Measurements from ENCODE around the gene PPP1R18.

The PPP1R18 gene

DNA sequence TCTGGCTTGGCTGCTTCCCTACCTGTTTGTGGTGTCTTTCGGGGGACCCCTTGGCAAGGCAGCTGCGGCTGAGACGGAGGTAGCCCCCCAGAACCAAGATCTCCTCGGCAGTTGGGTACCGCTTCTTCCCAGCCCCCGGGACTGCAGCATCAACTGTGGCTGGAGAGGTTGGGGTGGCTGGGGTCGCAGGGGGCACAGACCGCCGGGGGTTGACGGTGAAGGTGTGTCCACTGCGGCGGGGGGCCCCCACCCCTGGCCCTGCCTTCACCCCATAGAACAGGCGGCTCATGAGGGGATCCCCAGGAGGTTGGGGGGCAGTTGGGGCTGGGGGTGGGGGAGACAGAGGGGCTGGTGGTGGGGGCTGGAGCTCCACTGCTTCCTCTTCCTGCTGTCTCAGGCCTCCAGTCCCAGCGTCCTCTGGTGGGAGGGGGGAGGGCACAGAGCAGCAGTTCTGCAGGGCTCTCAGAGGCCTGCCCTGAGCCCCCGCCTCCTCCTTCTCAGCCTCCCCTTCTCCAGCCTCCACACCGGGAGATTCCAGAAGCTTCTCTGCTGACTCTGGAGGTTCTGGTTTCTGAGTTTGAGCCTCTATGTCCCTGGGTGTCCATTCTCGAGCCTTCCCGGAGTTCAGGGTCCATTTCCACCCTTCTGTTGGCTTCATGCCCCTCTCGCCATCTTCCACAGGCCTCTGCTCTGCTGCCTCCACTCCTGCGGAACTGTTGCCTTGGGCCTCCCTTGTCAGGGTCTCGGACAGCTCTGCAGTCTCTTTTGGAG, 1.9 kb downstream of the PPP1R18 start:
- peak; percentile 41 for DNase-seq (ENCODE audit: low read depth)
- Histone ChIP-seq H3K36me3 (ENCODE audit: control insufficient read depth, insufficient read depth, low read length, severe bottlenecking) (peaks cover 14% of the 10 kb centered on the region), H3K9me3 (ENCODE audit: control insufficient read depth, low read length) (no peaks in the 10 kb centered on the region), H3K4me3 (ENCODE audit: low read length) (peak overlapping the region; percentile 97), H3K27me3 (replicated peaks; ENCODE audit: control insufficient read depth, insufficient read depth, low read length) (no peaks in the 10 kb centered on the region), H3K9ac (ENCODE audit: low read length) (peak overlapping the region; percentile 94), H3K4me1 (ENCODE audit: control insufficient read depth, insufficient read depth, low read length) (peaks cover 57% of the 10 kb centered on the region)

DNA sequence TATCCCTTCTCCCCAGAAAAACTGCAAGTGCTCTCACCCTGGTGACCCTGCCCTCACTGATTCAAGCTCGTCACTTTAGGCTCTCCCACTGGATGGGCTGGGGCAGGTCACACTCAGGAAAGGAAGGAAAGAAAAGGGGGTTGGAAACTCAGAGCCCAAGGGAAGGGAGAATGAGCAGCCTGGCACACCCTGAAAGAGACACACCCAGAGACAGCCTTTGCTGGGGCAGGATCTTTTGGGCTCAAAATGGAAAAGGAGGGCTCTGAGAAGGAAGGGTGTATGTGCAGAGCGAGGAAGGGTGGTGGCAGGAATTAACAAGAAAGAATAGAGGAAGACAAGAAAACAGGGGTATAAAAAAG, 2.5 kb downstream of the PPP1R18 start:
- Histone ChIP-seq H3K4me1 (ENCODE audit: control insufficient read depth, insufficient read depth, low read length) (peaks cover 59% of the 10 kb centered on the region), H3K27me3 (replicated peaks; ENCODE audit: control insufficient read depth, insufficient read depth, low read length) (no peaks in the 10 kb centered on the region), H3K9me3 (ENCODE audit: control insufficient read depth, low read length) (no peaks in the 10 kb centered on the region), H3K9ac (ENCODE audit: low read length) (peak overlapping the region; percentile 94), H3K4me3 (ENCODE audit: low read length) (peak overlapping the region; percentile 97), H3K36me3 (ENCODE audit: control insufficient read depth, insufficient read depth, low read length, severe bottlenecking) (peaks cover 16% of the 10 kb centered on the region)
- peak; percentile 22 for DNase-seq (ENCODE audit: low read depth)

DNA sequence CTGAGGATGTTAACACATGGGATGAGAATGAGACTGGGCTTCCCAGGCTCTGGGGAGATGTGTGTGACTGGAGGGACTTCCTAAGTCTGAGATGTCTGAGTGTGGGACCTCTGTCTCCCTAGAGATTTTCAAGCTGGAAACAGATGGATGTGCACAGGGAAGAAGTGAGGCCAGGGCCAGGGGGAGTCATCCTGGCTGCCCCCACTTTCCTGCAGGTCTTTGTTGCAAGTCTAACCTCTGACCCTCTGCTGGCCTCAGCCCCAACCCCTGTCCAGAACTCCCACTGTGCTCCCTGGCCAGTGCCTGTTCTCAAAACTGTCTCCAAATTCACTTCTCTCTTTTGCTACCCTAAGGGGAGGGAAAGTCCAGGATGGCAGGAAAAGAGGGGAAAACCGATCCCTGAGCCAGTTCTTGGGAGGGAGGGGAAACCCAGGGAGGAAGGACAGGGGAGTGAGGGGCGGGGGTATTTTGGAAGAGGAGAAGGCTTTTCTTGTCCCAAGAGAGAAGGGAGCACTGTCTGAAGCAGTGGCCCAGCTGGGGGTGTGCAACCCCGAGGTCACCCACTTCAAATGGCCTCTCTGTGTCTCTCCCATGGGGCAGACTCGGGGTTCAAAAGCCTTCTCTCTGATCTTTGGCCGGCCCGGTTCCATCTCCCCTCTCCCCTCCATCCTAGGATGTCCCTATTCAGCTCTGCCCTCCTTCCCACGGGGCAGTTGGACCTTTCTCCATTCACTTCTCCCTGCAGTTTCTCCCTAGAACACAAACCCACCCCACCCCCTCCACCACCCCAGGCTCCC, 3.1 kb downstream of the PPP1R18 start:
- H3K4me3 ChIP-seq (ENCODE audit: low read length), result peak overlapping the region; percentile 97
- H3K4me1 ChIP-seq (ENCODE audit: control insufficient read depth, insufficient read depth, low read length), result peaks cover 61% of the 10 kb centered on the region
- peaks cover 21% of the 10 kb centered on the region for H3K36me3 ChIP-seq (ENCODE audit: control insufficient read depth, insufficient read depth, low read length, severe bottlenecking)
- H3K27me3 ChIP-seq (replicated peaks; ENCODE audit: control insufficient read depth, insufficient read depth, low read length), result no peaks in the 10 kb centered on the region
- H3K9ac ChIP-seq (ENCODE audit: low read length), result peak overlapping the region; percentile 94
- peak; percentile 18 for DNase-seq (ENCODE audit: low read depth)
- no peaks in the 10 kb centered on the region for H3K9me3 ChIP-seq (ENCODE audit: control insufficient read depth, low read length)

DNA sequence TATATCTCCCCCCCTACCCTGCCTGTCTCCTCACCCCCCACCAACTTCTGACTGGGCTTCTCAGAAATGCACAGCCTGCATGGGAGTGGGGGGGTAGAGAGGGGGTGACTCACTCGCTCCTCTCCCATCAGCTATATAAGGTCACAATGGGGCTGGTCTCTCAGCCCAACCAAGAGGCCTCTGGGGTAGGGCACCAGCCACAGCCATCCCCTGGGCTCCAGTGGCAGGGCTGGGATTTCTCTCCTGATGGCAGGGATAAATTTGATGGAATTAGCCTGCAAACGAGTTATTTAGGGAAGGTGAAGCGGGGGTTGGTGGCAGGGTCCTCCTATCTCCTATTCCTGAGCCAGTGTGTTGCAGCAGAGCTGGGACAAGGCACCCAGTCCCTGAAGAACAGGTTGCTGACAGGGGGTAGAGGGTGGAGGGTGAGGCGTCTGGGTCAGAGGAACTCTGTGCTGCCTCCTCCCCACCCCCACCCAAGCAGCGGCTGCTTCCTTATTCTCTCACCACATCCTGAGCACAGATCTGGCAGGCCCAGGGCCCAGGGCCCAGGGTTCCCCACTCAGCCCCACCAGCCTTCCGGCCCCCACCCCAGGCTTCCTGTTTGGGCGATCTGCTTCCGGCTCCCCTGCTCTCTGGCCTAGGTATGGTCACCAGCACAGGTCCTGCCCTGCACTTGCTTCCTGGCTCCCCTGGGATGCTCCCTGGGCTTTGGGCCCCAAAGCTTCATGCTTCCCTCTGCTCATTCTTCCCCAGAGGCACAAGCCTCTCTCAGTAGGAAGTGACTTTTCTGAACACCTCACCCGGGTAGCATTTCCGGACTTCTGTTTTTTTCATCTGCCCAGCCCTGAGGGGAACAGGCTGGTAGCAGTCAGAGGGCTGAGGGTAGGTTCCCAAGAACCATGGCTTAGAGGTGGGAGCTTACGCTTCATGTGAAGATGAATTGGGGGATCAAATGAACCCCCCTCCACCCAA, 4.0 kb downstream of the PPP1R18 start:
- peak; percentile 89 for DNase-seq (ENCODE audit: low read depth)
- peaks cover 29% of the 10 kb centered on the region for H3K36me3 ChIP-seq (ENCODE audit: control insufficient read depth, insufficient read depth, low read length, severe bottlenecking)
- peak overlapping the region; percentile 94 for H3K9ac ChIP-seq (ENCODE audit: low read length)
- no peaks in the 10 kb centered on the region for H3K27me3 ChIP-seq (replicated peaks; ENCODE audit: control insufficient read depth, insufficient read depth, low read length)
- peaks cover 56% of the 10 kb centered on the region for H3K4me1 ChIP-seq (ENCODE audit: control insufficient read depth, insufficient read depth, low read length)
- peak overlapping the region; percentile 97 for H3K4me3 ChIP-seq (ENCODE audit: low read length)
- H3K9me3 ChIP-seq (ENCODE audit: control insufficient read depth, low read length), result no peaks in the 10 kb centered on the region

DNA sequence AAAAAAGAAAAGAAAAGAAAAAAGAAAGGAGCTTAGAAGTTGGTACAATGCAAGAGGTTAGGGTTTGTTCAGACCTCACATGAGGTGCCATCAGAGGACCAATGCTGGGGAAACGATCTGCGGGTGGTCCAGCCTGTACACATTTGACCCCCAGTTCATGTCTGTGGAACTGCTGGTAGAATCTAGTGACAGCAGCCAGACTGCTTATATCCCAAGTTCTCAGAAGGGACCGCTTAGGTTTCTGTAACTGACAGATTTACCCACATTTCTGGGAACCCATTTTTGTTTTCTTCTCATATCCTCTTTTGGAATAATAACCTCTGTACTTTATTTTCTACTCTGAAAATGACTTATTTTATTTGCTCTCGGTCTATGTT, 4.7 kb downstream of the PPP1R18 start:
- Histone ChIP-seq H3K4me1 (ENCODE audit: control insufficient read depth, insufficient read depth, low read length) (peaks cover 61% of the 10 kb centered on the region), H3K9me3 (ENCODE audit: control insufficient read depth, low read length) (no peaks in the 10 kb centered on the region), H3K4me3 (ENCODE audit: low read length) (peak overlapping the region; percentile 97), H3K36me3 (ENCODE audit: control insufficient read depth, insufficient read depth, low read length, severe bottlenecking) (peaks cover 36% of the 10 kb centered on the region), H3K27me3 (replicated peaks; ENCODE audit: control insufficient read depth, insufficient read depth, low read length) (no peaks in the 10 kb centered on the region), H3K9ac (ENCODE audit: low read length) (peak overlapping the region; percentile 94)
- no peak for DNase-seq (ENCODE audit: low read depth)

DNA sequence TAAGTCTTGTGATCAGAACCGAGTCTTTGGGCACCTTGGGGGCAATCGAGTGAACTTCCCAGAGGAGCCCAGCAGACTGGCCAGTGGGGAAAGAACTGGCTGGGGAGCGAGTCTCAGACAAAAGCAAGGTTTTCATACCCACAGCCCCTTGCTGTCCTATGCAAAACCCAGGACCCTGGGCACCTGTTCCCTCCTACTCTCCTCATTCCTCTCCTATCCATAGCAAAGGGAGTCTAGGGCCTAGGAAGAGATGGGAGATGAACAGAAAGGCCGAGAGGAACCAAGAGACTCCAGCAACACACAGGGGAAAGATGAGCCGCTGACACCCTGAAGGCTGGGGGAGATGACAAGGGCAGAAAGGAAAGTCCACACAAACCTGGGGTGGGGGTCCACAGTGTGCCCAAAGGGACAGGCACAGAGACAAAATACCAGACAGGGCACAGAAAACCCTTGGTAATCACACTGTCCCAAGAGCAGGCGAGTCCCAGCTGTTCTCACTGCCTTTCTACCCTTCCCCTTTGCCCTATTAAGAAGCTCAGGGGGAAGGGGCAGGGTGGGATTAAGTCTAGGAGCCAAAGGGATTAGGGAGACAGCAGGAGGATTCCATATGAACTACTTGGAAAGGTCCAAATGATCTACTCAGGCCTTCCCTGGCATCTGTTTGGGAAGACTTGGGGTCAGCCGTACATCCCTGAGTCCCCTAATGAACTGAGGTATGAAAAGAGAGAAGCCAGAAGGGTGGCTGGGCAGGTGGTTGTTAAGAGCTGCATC, 6.5 kb downstream of the PPP1R18 start:
- peaks cover 51% of the 10 kb centered on the region for H3K4me1 ChIP-seq (ENCODE audit: control insufficient read depth, insufficient read depth, low read length)
- peak overlapping the region; percentile 40 for H3K4me3 ChIP-seq (ENCODE audit: low read length)
- no peak for DNase-seq (ENCODE audit: low read depth)
- H3K9me3 ChIP-seq (ENCODE audit: control insufficient read depth, low read length), result no peaks in the 10 kb centered on the region
- H3K9ac ChIP-seq (ENCODE audit: low read length), result peak overlapping the region; percentile 44
- no peaks in the 10 kb centered on the region for H3K27me3 ChIP-seq (replicated peaks; ENCODE audit: control insufficient read depth, insufficient read depth, low read length)
- peaks cover 46% of the 10 kb centered on the region for H3K36me3 ChIP-seq (ENCODE audit: control insufficient read depth, insufficient read depth, low read length, severe bottlenecking)

DNA sequence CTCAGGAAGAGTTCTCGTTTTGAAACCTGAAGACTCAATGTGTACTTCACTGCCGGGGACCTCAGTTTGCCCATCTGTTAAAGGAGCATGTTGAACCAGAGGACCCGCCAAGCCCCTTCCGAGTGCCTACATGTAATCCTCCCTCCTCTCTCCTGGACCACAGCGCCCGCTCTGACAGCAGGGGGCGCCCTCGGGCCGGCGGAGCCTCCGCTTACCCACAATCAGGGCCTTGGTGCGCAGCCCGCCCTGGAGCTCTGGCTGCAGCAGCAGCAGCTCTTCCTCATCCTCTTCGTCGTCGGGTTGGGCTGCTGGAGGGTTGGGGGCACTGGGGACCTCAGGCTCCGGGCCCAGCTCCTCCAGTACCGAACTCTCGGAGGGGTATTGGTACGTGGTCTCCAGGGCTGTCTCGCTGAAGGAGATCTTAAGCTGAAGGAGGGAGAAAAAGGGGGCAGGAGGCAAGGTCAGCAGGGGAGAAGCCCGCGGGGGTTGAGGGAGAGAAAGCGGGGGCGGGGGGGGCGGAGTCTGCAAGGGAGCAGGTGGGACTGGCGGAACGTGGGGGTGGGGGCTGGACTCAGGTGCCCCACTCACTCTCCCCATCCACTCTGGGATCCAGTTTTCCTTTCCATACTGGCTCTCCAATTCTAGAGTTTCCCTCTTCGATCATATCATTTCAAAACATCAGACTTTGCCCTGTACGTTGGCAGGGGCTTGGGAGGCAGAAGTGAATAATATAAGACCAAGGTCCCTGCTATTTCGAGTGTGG, 7.3 kb downstream of the PPP1R18 start:
- Histone ChIP-seq H3K9me3 (ENCODE audit: control insufficient read depth, low read length) (no peaks in the 10 kb centered on the region), H3K4me3 (ENCODE audit: low read length) (peak overlapping the region; percentile 50)

DNA sequence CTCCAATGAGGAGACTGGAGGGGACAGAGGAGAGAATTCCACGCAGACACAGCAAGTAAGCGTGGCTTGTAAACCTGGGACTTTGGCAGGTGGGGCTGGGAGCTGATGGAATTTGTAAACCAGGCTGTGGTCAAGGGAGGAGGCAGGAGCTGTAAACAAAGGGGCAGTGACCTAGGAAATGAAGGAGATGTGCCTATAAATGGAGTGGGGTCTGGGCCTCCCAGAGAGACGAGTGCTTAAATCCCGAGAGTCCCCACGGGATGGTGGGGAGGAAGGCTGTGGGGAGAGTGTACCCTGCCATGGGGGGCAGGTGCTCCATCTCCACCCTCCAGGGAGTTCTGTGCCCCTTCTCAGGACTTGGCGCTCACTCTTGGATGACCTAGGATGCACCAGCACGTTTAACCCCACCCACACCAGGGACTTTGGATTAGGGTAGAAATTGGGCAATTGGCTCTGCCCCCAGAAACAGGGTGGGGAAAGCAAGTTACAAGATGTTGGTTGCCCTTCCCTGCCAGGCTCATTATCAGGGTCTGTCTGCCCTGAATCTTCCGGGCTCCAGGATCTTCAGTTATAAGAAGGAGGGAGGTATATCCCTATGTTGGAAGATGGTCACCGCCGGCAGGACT, 9.7 kb downstream of the PPP1R18 start:
- Histone ChIP-seq H3K9me3 (ENCODE audit: control insufficient read depth, low read length) (no peaks in the 10 kb centered on the region), H3K9ac (ENCODE audit: low read length) (no peak overlapping the region), H3K4me3 (ENCODE audit: low read length) (no peak overlapping the region), H3K36me3 (ENCODE audit: control insufficient read depth, insufficient read depth, low read length, severe bottlenecking) (peaks cover 46% of the 10 kb centered on the region), H3K27me3 (replicated peaks; ENCODE audit: control insufficient read depth, insufficient read depth, low read length) (no peaks in the 10 kb centered on the region), H3K4me1 (ENCODE audit: control insufficient read depth, insufficient read depth, low read length) (peaks cover 32% of the 10 kb centered on the region)
- no peak for DNase-seq (ENCODE audit: low read depth)

More for the DNA sequence above, 7.3 kb downstream of the PPP1R18 start:
- Histone ChIP-seq H3K27me3 (replicated peaks; ENCODE audit: control insufficient read depth, insufficient read depth, low read length) (no peaks in the 10 kb centered on the region), H3K9ac (ENCODE audit: low read length) (peak overlapping the region; percentile 44), H3K36me3 (ENCODE audit: control insufficient read depth, insufficient read depth, low read length, severe bottlenecking) (peaks cover 46% of the 10 kb centered on the region), H3K4me1 (ENCODE audit: control insufficient read depth, insufficient read depth, low read length) (peaks cover 49% of the 10 kb centered on the region)
- DNase-seq (ENCODE audit: low read depth), result peak; percentile 90

DNA sequence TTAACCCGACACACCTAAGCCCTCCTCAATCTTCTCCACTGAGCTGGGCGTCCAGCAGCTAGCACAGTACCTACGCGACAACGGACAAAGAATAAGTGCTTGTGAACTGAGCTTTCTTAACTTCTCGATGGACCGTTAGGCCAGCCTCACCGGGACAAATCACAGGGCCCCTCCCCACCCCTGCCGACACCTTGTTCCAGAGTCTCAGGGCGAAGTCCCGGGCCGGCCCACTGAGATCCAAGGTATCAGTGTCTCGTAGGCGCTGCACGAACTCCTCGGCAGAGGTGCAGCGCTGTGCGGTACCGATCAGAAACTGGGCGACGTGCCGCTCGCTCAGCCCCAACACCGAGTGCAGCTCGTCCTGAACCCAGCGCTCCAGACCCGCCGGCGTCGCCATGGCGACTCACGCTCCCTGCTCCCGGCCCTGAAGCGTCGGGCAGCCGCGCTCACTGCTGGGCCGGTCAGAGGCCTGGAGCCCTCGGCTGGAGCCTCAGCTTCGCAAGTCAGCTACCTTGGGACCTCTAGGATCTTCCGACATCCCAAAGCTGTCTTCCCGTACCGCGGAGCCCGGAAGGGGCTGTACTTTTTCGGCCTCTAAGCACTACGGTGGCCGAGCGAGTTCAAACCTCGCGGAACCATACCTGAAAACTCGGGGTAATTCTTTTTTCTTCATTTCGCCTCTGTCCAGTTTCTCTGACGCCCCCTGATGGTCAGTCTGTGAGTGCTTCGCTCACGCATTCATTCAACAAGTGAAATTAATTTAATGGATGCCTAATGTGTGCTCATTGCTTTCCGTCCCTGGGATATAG, 13.8 kb downstream of the PPP1R18 start, which contains the start of gene DHX16:
Gene DHX16, minus strand, starts transcription at position 562 of the 809 bp plus-strand sequence. Its CDS starts 165 bp downstream, at position 397.
- Histone ChIP-seq H3K4me1 (ENCODE audit: control insufficient read depth, insufficient read depth, low read length) (peaks cover 17% of the 10 kb centered on the region), H3K9me3 (ENCODE audit: control insufficient read depth, low read length) (no peaks in the 10 kb centered on the region), H3K27me3 (replicated peaks; ENCODE audit: control insufficient read depth, insufficient read depth, low read length) (no peaks in the 10 kb centered on the region), H3K4me3 (ENCODE audit: low read length) (peak within 1 kb of the TSS; percentile 99), H3K36me3 (ENCODE audit: control insufficient read depth, insufficient read depth, low read length, severe bottlenecking) (peaks cover 38% of the 10 kb centered on the region), H3K9ac (ENCODE audit: low read length) (peak within 1 kb of the TSS; percentile 97)
- DNase-seq (ENCODE audit: low read depth), result peak; percentile 99

All from adipocyte (in vitro differentiated cells).